Fibroblast of peridontal ligament (primary cell): ENCODE results near the gene EMP2.
"Not testable (repeated sequence)": the region's sequence is repeated elsewhere in the genome, so short reads cannot be mapped to it uniquely, and the experiment has no call there.

Experiments used
- DNase-seq: peaks from one replicate; pipeline ENCODE4 v3.0.0-alpha.2; 2010; ENCODE audit errors: extremely low read depth

Gene EMP2

DNA sequence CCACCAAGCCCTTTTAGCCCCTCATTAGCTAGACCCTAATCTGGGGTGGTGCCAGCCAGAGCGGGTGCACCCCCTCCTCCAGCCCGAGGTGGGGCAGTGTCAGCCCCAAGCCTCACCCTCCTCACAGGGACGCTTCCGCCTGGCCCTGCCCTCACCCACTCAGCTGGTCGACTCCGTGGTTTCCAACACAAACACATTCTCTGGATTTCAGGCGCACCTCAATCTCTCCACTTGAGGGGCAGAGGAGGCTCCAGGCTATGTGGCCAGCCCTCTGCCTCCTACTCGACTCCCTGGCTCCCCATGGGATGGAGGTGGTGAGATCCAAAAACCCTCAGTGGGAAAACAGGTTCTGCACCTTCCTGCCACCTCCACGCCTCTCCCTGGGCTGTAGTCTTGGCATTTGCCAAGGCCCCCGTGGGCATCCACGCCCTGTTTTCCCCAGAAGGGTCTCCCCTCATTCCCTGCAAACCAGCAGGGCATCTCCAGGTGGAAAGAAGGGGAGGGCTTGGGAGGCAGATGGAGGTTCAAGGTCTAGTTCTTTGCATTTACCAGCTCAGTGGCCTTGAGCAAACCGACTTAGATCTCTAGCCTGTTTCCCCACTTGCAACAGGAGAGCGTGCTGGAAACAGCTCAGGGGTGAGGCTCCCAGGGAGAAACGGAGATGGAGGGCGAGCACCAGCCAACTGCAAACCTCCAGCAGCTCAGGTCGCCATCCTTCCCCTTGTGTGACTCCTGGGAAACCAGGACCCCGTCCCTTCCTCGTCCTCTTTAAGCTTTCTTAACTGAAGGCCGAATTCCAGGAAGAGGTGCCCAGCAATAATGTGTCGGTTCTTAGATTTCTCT, 1.7 kb downstream of the EMP2 start:
- DNase-seq, result no peak

DNA sequence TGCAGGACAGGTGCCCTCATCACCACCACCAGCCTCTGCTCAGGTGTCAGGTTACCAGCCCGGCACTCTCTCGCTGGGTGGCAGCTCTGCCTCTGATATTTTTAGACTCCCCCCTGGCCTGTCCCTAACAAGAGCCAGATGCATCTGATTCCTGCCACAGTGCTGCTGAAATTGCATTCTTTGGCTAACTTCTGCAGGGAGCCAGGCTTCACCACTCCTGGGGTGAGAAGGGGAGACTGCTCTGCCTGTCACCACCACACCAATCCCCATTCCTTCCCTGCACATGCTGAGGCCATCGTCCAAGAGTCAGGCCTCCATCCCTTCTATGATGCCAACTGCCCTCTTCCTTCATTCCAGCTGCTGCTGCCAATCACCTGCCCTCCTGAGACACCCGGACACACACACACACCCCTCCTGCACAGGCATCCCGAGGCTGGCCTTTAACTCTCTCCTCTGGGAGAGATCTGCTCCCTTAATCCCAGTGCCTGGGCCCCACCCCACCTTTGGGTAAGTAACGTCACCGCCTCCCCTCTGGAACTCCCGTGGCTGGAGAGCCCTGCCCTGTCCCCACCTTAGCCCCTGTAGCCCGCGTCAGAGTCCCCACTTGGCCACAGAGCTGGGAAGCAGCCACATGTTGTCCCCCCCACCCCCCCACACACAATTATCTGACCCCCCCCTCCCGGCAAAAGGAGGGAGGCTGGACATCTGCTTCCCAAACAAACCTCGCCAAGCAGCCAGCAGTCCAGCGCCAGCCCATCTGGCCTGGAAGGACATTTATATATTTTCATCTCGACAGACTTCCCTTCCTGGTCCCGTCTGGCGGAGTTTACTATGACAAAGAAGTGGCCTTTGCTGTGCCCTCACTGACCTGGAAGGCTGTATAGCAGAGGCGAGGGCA, 2.8 kb downstream of the EMP2 start:
- DNase-seq, result peak; percentile 59

- peak; percentile 29 for DNase-seq
Measured at GRCh38 chr16:10576390-10577304, 3.8 kb downstream of the EMP2 start.

- DNase-seq, result peak; percentile 34
Measured at GRCh38 chr16:10575506-10576130, 4.8 kb downstream of the EMP2 start.

- no peak for DNase-seq
Measured at GRCh38 chr16:10572611-10573010, 7.8 kb downstream of the EMP2 start.

GRCh38 chr16:10571354-10571753, 9.0 kb downstream of the EMP2 start:
- DNase-seq, result peak; percentile 20

GRCh38 chr16:10569621-10570020, 10.8 kb downstream of the EMP2 start:
- no peak for DNase-seq

- DNase-seq, result no peak
Measured at GRCh38 chr16:10566613-10567012, 13.8 kb downstream of the EMP2 start.

- DNase-seq, result no peak
Measured at GRCh38 chr16:10565167-10565566, 15.2 kb downstream of the EMP2 start.

GRCh38 chr16:10564591-10564990, 15.8 kb downstream of the EMP2 start:
- no peak for DNase-seq

GRCh38 chr16:10562361-10562899, 18.0 kb downstream of the EMP2 start:
- no peak for DNase-seq

GRCh38 chr16:10561425-10561824, 19.0 kb downstream of the EMP2 start:
- no peak for DNase-seq

DNA sequence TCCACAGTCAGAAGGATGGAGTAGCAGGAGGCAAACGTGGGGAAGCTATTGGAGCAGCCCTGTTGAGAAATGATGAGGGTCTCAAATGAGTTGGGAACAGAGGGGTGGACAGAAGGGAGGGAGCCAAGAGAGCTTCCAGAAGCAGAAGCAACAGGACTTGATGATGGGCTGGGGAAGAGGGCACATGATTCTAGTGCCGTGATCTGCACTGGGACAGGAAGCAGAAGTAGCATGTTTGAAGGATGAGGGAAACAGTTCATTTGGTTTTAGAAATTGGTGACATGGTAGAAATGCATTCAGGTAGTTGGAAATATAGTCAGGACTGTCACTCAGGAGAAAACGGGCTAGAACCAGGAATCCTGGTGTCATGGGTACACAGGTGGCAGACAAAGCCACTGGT, 19.4 kb downstream of the EMP2 start:
- no peak for DNase-seq

GRCh38 chr16:10559792-10560191, 20.6 kb downstream of the EMP2 start:
- not testable (repeated sequence) for DNase-seq

DNA sequence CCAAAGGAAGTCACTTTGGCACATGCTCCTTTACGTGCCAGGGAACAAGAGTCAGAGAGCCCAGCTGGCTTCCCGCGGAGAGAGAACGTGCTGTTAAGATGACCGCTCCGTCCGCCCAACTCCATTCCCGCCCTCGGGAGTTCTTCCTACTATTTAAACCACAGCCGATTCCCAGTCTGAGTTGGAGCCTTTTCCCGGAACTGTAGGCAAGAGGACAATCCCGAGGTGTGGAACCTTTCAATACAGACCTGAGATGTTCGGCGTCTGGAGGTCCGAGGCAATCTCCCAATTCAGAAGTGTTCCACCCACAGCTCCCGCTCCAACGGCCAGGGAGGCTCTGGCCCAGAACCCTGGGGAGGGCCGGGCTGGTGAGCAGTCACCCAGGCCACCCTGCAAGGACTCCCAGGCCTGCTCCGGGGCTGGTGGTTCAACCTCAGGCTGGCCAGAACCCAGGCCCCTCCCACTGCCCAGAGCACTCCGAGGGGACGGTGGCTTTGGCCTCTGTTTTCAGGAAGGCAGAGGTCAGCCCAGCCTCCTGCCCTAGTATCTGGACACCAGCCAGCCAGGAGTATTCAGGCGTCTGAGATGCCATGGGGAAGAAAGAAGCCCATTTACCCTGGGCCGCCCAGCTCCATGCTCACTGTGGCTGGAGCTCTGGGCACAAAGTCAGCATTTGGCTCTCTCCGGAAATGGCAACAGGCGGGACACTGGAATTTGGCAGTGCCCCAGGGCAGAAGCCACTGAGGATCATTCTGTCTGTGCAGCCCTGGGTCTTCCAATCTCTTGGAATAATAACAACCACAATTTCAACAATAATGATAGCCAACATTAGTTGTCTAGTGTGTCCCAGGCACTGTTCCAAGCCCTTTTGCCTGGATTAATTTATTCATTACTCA, 21.4 kb downstream of the EMP2 start:
- peak; percentile 26 for DNase-seq

DNA sequence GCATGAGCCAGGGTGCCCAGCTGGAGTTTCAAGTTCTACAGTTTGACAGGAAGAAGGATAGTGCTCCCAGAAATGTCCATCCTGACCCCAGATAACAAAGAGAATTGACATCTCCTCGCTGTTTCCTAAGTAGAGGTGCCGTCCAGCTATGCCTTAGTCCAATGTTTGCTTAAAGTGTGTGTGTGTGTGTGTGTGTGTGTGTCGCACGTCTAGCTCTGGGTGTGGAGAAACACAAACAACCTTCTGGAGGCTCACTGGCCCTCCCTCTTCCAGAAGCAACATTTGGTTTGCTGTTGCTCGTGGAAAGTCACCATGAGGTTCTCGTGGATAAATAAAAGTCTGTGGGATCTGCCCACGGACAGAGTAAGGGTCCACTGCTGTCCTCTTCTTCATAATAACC, 22.1 kb downstream of the EMP2 start:
- DNase-seq, result no peak

DNA sequence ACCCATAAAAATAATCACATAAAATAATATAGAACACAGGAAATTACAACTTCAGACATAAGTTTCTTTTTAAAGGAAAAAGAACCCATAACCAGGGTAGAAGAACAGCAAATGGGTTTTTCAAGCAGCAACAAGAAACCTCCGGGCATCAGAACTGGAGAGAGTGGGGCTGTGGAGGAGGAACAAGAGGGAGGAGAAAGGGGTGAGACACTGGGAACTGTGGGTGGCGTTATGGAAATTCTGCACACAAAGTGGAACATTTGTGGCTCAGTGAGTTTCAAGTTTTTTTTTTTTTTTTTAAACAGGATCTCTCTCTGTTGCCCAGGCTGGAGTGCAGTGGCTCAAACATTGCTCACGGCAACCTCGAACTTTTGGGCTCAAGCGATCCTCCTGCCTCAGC, 22.6 kb downstream of the EMP2 start:
- no peak for DNase-seq

GRCh38 chr16:10556236-10556635, 24.2 kb downstream of the EMP2 start:
- no peak for DNase-seq

- no peak for DNase-seq
Measured at GRCh38 chr16:10554569-10554968, 25.8 kb downstream of the EMP2 start.

DNA sequence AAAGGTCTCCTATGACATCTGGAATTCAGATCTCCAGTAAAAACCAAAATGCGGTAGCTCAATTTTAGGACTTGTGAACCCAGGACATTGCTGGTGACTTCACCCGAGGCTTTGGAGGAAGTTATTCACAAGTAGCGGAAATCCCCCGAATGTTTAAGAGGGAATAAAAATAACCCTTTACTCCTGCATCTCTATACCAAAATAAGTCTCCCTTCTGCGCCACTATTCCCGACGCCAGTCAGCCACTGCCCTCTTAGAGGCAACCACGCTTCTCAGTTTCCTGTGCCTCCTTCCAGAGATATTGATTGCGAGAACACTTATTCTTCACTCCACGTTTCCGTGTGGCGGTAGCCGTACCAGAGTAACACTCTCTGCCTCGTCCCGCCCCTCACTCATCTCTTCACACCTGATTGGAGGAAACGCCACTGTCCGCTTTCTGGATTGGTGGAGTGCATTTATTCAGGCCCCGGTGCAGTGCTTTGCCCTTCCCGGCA, 27.4 kb downstream of the EMP2 start:
- DNase-seq, result no peak
